Measurements from ENCODE around the gene ACTR3.

Gene ACTR3

GRCh38 chr2:114001937-114002336 lies 112.0 kb downstream of the ACTR3 start:
- Histone ChIP-seq H3K4me1 (ENCODE audit: control insufficient read depth, insufficient read depth, low read length, poor library complexity, severe bottlenecking) (no peaks in the 10 kb centered on the region), H3K36me3 (ENCODE audit: control insufficient read depth, insufficient read depth, low read length) (no peaks in the 10 kb centered on the region), H3K4me3 (ENCODE audit: extremely low read depth, insufficient read depth, low read length, poor library complexity, severe bottlenecking) (no peak overlapping the region), H3K27ac (ENCODE audit: low read depth, low read length, severe bottlenecking) (no peak overlapping the region), H3K9me3 (ENCODE audit: control insufficient read depth, low read length) (no peaks in the 10 kb centered on the region)
- 79 to 83% methylated on average over 1 to 2 of the region's 2 CpGs for WGBS, 2 experiments (ENCODE audit: insufficient coverage in 2 of 2)

GRCh38 chr2:114005110-114005783 lies 115.4 kb downstream of the ACTR3 start:
- no peak overlapping the region for H3K27ac ChIP-seq (ENCODE audit: low read depth, low read length, severe bottlenecking)
- WGBS, 2 experiments (ENCODE audit: insufficient coverage in 2 of 2), result 60 to 100% methylated on average over 2 to 5 of the region's 5 CpGs

DNA sequence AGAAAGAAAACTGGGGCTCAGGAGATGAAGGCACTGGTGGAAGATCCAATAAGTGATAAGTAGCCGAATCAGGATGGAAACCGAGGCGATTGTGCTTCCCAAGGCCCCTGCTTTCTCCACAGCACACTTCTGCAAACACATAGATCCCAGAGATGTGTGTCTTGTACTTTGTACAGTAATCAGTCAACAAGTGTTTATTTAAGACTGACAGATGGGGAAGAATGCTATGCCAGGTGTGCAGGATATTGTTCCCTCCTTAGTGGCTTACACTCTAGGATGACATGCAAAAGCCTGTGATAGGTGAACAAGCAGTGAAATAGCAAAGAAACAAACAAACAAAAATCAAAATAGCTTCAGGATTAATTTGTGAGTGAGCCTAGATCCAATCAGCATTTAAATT lies 116.6 kb downstream of the ACTR3 start:
- Histone ChIP-seq H3K4me1 (ENCODE audit: control insufficient read depth, insufficient read depth, low read length, poor library complexity, severe bottlenecking) (no peaks in the 10 kb centered on the region), H3K36me3 (ENCODE audit: control insufficient read depth, insufficient read depth, low read length) (no peaks in the 10 kb centered on the region), H3K9me3 (ENCODE audit: control insufficient read depth, low read length) (no peaks in the 10 kb centered on the region), H3K27ac (ENCODE audit: low read depth, low read length, severe bottlenecking) (no peak overlapping the region), H3K4me3 (ENCODE audit: extremely low read depth, insufficient read depth, low read length, poor library complexity, severe bottlenecking) (no peak overlapping the region)
- no CpG with 5 or more reads among the region's 3 CpGs for WGBS, 2 experiments (ENCODE audit: insufficient coverage in 2 of 2)

More at GRCh38 chr2:114005110-114005783, 115.4 kb downstream of the ACTR3 start:
- H3K36me3 ChIP-seq (ENCODE audit: control insufficient read depth, insufficient read depth, low read length), result no peaks in the 10 kb centered on the region
- no peaks in the 10 kb centered on the region for H3K4me1 ChIP-seq (ENCODE audit: control insufficient read depth, insufficient read depth, low read length, poor library complexity, severe bottlenecking)
- H3K4me3 ChIP-seq (ENCODE audit: extremely low read depth, insufficient read depth, low read length, poor library complexity, severe bottlenecking), result no peak overlapping the region
- H3K9me3 ChIP-seq (ENCODE audit: control insufficient read depth, low read length), result no peaks in the 10 kb centered on the region

DNA sequence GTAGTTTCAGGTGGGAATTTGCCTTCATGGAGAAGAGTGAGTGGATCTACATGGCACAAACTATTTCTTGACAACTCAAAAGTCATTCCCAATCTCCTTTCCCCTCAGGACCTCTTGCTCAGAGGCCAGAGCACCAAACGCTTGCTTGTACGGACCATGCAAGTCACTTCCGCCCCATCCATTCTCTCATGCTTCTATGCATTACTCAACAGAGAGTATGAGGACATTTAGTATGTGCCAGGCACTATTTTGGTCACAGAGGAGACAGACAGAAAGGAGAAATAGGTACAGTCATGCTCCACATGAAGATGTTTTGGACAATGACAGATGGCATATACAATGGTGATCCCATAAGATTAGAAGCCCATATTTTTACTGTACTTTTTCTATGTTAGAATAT lies 117.5 kb downstream of the ACTR3 start:
- no peaks in the 10 kb centered on the region for H3K36me3 ChIP-seq (ENCODE audit: control insufficient read depth, insufficient read depth, low read length)
- H3K27ac ChIP-seq (ENCODE audit: low read depth, low read length, severe bottlenecking), result no peak overlapping the region
- H3K9me3 ChIP-seq (ENCODE audit: control insufficient read depth, low read length), result no peaks in the 10 kb centered on the region
- WGBS, 2 experiments (ENCODE audit: insufficient coverage in 2 of 2), result 100% methylated on average over 1 of the region's 3 CpGs
- H3K4me3 ChIP-seq (ENCODE audit: extremely low read depth, insufficient read depth, low read length, poor library complexity, severe bottlenecking), result no peak overlapping the region
- no peaks in the 10 kb centered on the region for H3K4me1 ChIP-seq (ENCODE audit: control insufficient read depth, insufficient read depth, low read length, poor library complexity, severe bottlenecking)

- Histone ChIP-seq H3K36me3 (ENCODE audit: control insufficient read depth, insufficient read depth, low read length) (no peaks in the 10 kb centered on the region), H3K4me3 (ENCODE audit: extremely low read depth, insufficient read depth, low read length, poor library complexity, severe bottlenecking) (no peak overlapping the region), H3K4me1 (ENCODE audit: control insufficient read depth, insufficient read depth, low read length, poor library complexity, severe bottlenecking) (no peaks in the 10 kb centered on the region), H3K27ac (ENCODE audit: low read depth, low read length, severe bottlenecking) (no peak overlapping the region), H3K9me3 (ENCODE audit: control insufficient read depth, low read length) (no peaks in the 10 kb centered on the region)
- WGBS, 2 experiments (ENCODE audit: insufficient coverage in 2 of 2), result 89 to 94% methylated on average over 2 of the region's 4 CpGs
Observed at GRCh38 chr2:114008720-114009119, 118.8 kb downstream of the ACTR3 start.

- WGBS, 2 experiments (ENCODE audit: insufficient coverage in 2 of 2), result 87 to 95% methylated on average over 4 to 5 of the region's 7 CpGs
- no peak overlapping the region for H3K27ac ChIP-seq (ENCODE audit: low read depth, low read length, severe bottlenecking)
- H3K9me3 ChIP-seq (ENCODE audit: control insufficient read depth, low read length), result no peaks in the 10 kb centered on the region
- H3K36me3 ChIP-seq (ENCODE audit: control insufficient read depth, insufficient read depth, low read length), result no peaks in the 10 kb centered on the region
- H3K4me3 ChIP-seq (ENCODE audit: extremely low read depth, insufficient read depth, low read length, poor library complexity, severe bottlenecking), result no peak overlapping the region
- no peaks in the 10 kb centered on the region for H3K4me1 ChIP-seq (ENCODE audit: control insufficient read depth, insufficient read depth, low read length, poor library complexity, severe bottlenecking)
Observed at GRCh38 chr2:114009205-114009944, 119.5 kb downstream of the ACTR3 start.

- no peaks in the 10 kb centered on the region for H3K9me3 ChIP-seq (ENCODE audit: control insufficient read depth, low read length)
- H3K4me1 ChIP-seq (ENCODE audit: control insufficient read depth, insufficient read depth, low read length, poor library complexity, severe bottlenecking), result no peaks in the 10 kb centered on the region
- WGBS, 2 experiments (ENCODE audit: insufficient coverage in 2 of 2), result 90% methylated on average over 2 of the region's 2 CpGs; no CpG with 5 or more reads in 1 of the 2 experiments
Observed at GRCh38 chr2:114010001-114010400, 120.1 kb downstream of the ACTR3 start.

DNA sequence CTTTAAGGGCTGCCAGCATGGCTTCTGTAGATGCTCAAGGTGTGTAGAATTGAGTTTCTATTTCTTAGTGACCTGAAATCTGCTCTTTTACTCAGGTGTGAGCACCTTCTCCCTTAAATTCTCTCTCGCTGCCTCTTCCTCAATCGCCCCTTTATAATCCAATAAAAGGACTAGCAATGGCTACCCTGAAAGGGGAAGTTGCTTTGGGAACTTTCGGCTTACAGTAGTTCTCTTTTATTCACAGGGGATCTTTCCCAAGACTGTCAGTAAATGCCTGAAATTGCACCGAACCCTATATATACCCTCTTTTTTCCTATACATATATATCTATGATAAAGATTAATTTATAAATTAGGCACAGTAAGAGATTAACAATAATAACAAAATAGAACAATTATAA lies 121.8 kb downstream of the ACTR3 start:
- no peaks in the 10 kb centered on the region for H3K4me1 ChIP-seq (ENCODE audit: control insufficient read depth, insufficient read depth, low read length, poor library complexity, severe bottlenecking)
- no CpG with 5 or more reads among the region's 4 CpGs for WGBS, 2 experiments (ENCODE audit: insufficient coverage in 2 of 2)
- no peaks in the 10 kb centered on the region for H3K36me3 ChIP-seq (ENCODE audit: control insufficient read depth, insufficient read depth, low read length)
- no peaks in the 10 kb centered on the region for H3K9me3 ChIP-seq (ENCODE audit: control insufficient read depth, low read length)
- no peak overlapping the region for H3K4me3 ChIP-seq (ENCODE audit: extremely low read depth, insufficient read depth, low read length, poor library complexity, severe bottlenecking)
- no peak overlapping the region for H3K27ac ChIP-seq (ENCODE audit: low read depth, low read length, severe bottlenecking)

More at GRCh38 chr2:114010001-114010400, 120.1 kb downstream of the ACTR3 start:
- Histone ChIP-seq H3K36me3 (ENCODE audit: control insufficient read depth, insufficient read depth, low read length) (no peaks in the 10 kb centered on the region), H3K4me3 (ENCODE audit: extremely low read depth, insufficient read depth, low read length, poor library complexity, severe bottlenecking) (no peak overlapping the region), H3K27ac (ENCODE audit: low read depth, low read length, severe bottlenecking) (no peak overlapping the region)

All from mesodermal cell (in vitro differentiated cells).